ENCODE measurements around the gene FOXN3. TPM values are rescaled to one million over a fixed set of nuclear protein-coding genes. Genes with fewer than 3 reads are reported as not detected.

The FOXN3 gene
- total RNA-seq, 6 experiments from 2014 or later: 41.5 to 74.2 (median 55.8) TPM

DNA sequence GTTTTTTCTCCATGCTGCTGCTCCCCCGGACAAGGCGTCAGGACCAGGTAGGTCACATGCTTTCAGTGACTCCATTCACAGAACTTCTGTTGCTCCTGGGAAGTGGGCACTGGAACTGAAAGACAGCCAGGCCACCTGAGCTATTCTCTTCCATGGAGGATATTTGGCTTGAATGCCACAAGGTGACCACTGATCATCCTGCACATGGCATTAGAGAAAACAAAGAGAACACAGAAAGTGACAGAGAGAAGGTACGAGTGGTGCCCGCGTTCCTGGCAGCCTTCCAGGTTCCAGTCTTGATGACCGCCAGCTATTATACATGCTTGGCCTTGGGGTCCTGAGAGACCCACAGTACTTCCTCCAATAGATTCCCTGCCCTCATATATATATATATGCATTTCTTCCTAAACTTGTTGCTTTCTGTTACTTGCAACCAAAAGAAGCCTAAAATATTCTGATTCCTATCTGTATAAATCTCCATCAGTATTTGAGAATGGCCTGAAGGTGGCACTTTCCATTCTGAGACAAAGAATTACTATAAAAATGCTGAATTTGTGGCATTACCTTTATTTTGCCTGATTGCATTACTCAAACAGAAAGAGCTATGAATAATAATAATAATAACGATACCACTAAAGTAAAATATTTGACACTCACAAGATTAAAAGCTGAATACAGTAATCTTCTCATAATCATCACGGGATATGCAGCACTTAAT lies 174.9 kb downstream of the FOXN3 start:
- intact Hi-C loops (cut with DNase I): no loop called here
- DNase-seq (no peak), ATAC-seq (no peak)
- no peaks in the 10 kb centered on the region for H3K36me3 ChIP-seq
- no peak overlapping the region for H3K4me3 ChIP-seq
- TF ChIP-seq, protein P1, sequence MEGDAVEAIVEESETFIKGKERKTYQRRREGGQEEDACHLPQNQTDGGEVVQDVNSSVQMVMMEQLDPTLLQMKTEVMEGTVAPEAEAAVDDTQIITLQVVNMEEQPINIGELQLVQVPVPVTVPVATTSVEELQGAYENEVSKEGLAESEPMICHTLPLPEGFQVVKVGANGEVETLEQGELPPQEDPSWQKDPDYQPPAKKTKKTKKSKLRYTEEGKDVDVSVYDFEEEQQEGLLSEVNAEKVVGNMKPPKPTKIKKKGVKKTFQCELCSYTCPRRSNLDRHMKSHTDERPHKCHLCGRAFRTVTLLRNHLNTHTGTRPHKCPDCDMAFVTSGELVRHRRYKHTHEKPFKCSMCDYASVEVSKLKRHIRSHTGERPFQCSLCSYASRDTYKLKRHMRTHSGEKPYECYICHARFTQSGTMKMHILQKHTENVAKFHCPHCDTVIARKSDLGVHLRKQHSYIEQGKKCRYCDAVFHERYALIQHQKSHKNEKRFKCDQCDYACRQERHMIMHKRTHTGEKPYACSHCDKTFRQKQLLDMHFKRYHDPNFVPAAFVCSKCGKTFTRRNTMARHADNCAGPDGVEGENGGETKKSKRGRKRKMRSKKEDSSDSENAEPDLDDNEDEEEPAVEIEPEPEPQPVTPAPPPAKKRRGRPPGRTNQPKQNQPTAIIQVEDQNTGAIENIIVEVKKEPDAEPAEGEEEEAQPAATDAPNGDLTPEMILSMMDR (IDR thresholded peaks at IDR 0.05): no peak
- no peak for TF ChIP-seq POLR2A (IDR thresholded peaks at IDR 0.05)
- no peak overlapping the region for H3K27ac ChIP-seq
- no peaks in the 10 kb centered on the region for H3K4me1 ChIP-seq
- 85% methylated on average over 6 of the region's 8 CpGs for WGBS (ENCODE audit: insufficient coverage, low coverage, low lambda C conversion rate, missing lambda C conversion rate)
- no peaks in the 10 kb centered on the region for H3K27me3 ChIP-seq
- H3K9me3 ChIP-seq: no peaks in the 10 kb centered on the region

- intact Hi-C loops (cut with DNase I): no loop called here
- no peak for DNase-seq
- 75% methylated on average over 4 of the region's 4 CpGs for WGBS (ENCODE audit: insufficient coverage, low coverage, low lambda C conversion rate, missing lambda C conversion rate)
- TF ChIP-seq POLR2A (IDR thresholded peaks at IDR 0.05): no peak
- TF ChIP-seq, protein P1 (IDR thresholded peaks at IDR 0.05): no peak
- Histone ChIP-seq H3K27me3 (no peaks in the 10 kb centered on the region), H3K27ac (no peak overlapping the region), H3K9me3 (no peaks in the 10 kb centered on the region), H3K4me1 (no peaks in the 10 kb centered on the region), H3K4me3 (no peak overlapping the region), H3K36me3 (no peaks in the 10 kb centered on the region)
- no peak for ATAC-seq
Observed at GRCh38 chr14:89241257-89241656, 175.8 kb downstream of the FOXN3 start.

DNA sequence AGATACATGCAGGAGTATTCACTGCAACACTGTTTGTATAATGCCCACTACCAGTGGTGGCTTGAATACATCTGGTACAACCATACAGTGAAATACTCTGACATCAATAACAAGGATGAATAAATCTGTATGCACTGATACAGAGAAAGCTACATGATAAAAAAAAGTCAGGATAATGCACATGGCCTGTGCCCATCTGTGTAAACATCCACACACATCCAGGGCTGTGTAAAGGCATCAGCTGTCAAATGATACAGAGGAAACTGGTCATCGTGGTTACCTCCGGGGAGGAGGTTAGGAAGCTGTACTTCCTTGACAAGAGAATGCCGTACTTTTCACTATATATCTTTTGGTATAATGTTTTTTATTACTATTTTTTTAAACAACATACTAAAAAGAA lies 176.6 kb downstream of the FOXN3 start:
- DNase-seq (no peak), ATAC-seq (peak in 3 of 4 donors; percentile 25 to 60 (median 40))
- 71% methylated on average over 3 of the region's 3 CpGs for WGBS (ENCODE audit: insufficient coverage, low coverage, low lambda C conversion rate, missing lambda C conversion rate)
- H3K4me3 ChIP-seq: no peak overlapping the region
- no peaks in the 10 kb centered on the region for H3K36me3 ChIP-seq
- no peak for TF ChIP-seq POLR2A (IDR thresholded peaks at IDR 0.05)
- TF ChIP-seq, protein P1 (IDR thresholded peaks at IDR 0.05): no peak
- no peak overlapping the region for H3K27ac ChIP-seq
- intact Hi-C loops (cut with DNase I): no loop called here
- no peaks in the 10 kb centered on the region for H3K9me3 ChIP-seq
- no peaks in the 10 kb centered on the region for H3K4me1 ChIP-seq
- no peaks in the 10 kb centered on the region for H3K27me3 ChIP-seq

- no peaks in the 10 kb centered on the region for H3K4me1 ChIP-seq
- no peak for ATAC-seq
- H3K27ac ChIP-seq: no peak overlapping the region
- H3K36me3 ChIP-seq: no peaks in the 10 kb centered on the region
- TF ChIP-seq POLR2A (IDR thresholded peaks at IDR 0.05): no peak
- TF ChIP-seq, protein P1 (IDR thresholded peaks at IDR 0.05): no peak
- no peak overlapping the region for H3K4me3 ChIP-seq
- no peak for DNase-seq
- 89% methylated on average over 6 of the region's 6 CpGs for WGBS (ENCODE audit: insufficient coverage, low coverage, low lambda C conversion rate, missing lambda C conversion rate)
- no peaks in the 10 kb centered on the region for H3K27me3 ChIP-seq
- H3K9me3 ChIP-seq: no peaks in the 10 kb centered on the region
- intact Hi-C loops (cut with DNase I): no loop called here
Observed at GRCh38 chr14:89239023-89239422, 178.0 kb downstream of the FOXN3 start.
